Activated CD8-positive, alpha-beta T cell treated with anti-CD3 and anti-CD28 coated beads, Interleukin-2, amount 10 ng/mL, durations not matched to agents 7 days and 5 days (primary cell): Measurements from ENCODE around the gene STMN3. TPM values are rescaled to one million over a fixed set of nuclear protein-coding genes. Genes with fewer than 3 reads are reported as not detected.
"Not testable (repeated sequence)": the region's sequence is repeated elsewhere in the genome, so short reads cannot be mapped to it uniquely, and the experiment has no call there.

Experiments
- ATAC-seq: fragments of 150-1000 bp; cut with Tn5 transposase; one replicate; pipeline ENCODE4 v1.10.0; 2021; ENCODE audit warnings: moderate library complexity
- CTCF ChIA-PET: fragments of 350-600 bp; sonication (Branson Sonifier 250); formaldehyde crosslinking; loops from one replicate; lab custom pipeline; 2021; ENCODE audit warnings: antibody characterized with exemption; lab: Charles Lee
- POLR2A ChIA-PET: fragments of 350-600 bp; sonication (Branson Sonifier 250); formaldehyde crosslinking; loops from one replicate; lab custom pipeline; 2021; ENCODE audit warnings: antibody characterized with exemption; lab: Charles Lee
- DNase-seq: peaks from one replicate; pipeline ENCODE4 v3.0.0-alpha.2; 2020
- H3K27ac Mint-ChIP-seq: one replicate; pipeline ENCODE4 v1.8.0; 2021; ENCODE audit warnings: mild to moderate bottlenecking, mixed read lengths
- H3K27me3 Mint-ChIP-seq: one replicate; pipeline ENCODE4 v1.8.0; 2021; ENCODE audit warnings: low read depth, mixed read lengths
- H3K36me3 Mint-ChIP-seq: one replicate; pipeline ENCODE4 v1.8.0; 2021; ENCODE audit warnings: low read depth, mixed read lengths
- H3K4me1 Mint-ChIP-seq: one replicate; pipeline ENCODE4 v1.8.0; 2021; ENCODE audit warnings: low read depth, mixed read lengths
- H3K4me3 Mint-ChIP-seq: one replicate; pipeline ENCODE4 v1.8.0; 2021; ENCODE audit warnings: mild to moderate bottlenecking, mixed read lengths
- H3K9me3 Mint-ChIP-seq: one replicate; pipeline ENCODE4 v1.8.0; 2022; ENCODE audit warnings: mixed read lengths; ENCODE audit not compliant: insufficient read depth
- total RNA-seq, 2 experiments: library from RNA; stranded (reverse); gene quantifications; one replicate each; pipeline ENCODE4 v1.2.3, GENCODE V29; 2021

STMN3 gene
- total RNA-seq, 2 experiments from 2014 or later: 13.1 to 13.3 TPM

GRCh38 chr20:63665708-63666107, 12.5 kb upstream of the STMN3 start:
- peaks cover 28% of the 10 kb centered on the region for H3K36me3 Mint-ChIP-seq
- H3K9me3 Mint-ChIP-seq: no peaks in the 10 kb centered on the region
- ChIA-PET CTCF (interaction anchor here (1.4 kb wide), 1 partner anchor 8 kb away, joined by 3 read pairs; the partner anchor contains the start of gene RTEL1), POLR2A (no interaction called here)
- no peak overlapping the region for H3K27ac Mint-ChIP-seq
- no peak overlapping the region for H3K4me3 Mint-ChIP-seq
- ATAC-seq: no peak
- H3K4me1 Mint-ChIP-seq: no peaks in the 10 kb centered on the region
- DNase-seq: no peak
- no peaks in the 10 kb centered on the region for H3K27me3 Mint-ChIP-seq

- POLR2A ChIA-PET: no interaction called here
These were observed 11.8 kb upstream of the STMN3 start for GRCh38 chr20:63664861-63665594.

GRCh38 chr20:63664143-63664851, 11.1 kb upstream of the STMN3 start:
- ChIA-PET POLR2A (no interaction called here), CTCF (no interaction called here)
- H3K27ac Mint-ChIP-seq: no peak overlapping the region
- H3K4me1 Mint-ChIP-seq: peaks cover 6% of the 10 kb centered on the region
- ATAC-seq: no peak
- H3K9me3 Mint-ChIP-seq: no peaks in the 10 kb centered on the region
- H3K36me3 Mint-ChIP-seq: peaks cover 27% of the 10 kb centered on the region
- no peak overlapping the region for H3K4me3 Mint-ChIP-seq
- no peak for DNase-seq
- H3K27me3 Mint-ChIP-seq: no peaks in the 10 kb centered on the region

More at GRCh38 chr20:63664861-63665594, 11.8 kb upstream of the STMN3 start:
- Mint-ChIP-seq H3K4me1 (no peaks in the 10 kb centered on the region), H3K4me3 (no peak overlapping the region), H3K27ac (no peak overlapping the region), H3K27me3 (no peaks in the 10 kb centered on the region), H3K36me3 (peaks cover 29% of the 10 kb centered on the region), H3K9me3 (no peaks in the 10 kb centered on the region)
- ATAC-seq: no peak
- no peak for DNase-seq
- CTCF ChIA-PET: no interaction called here

- Mint-ChIP-seq H3K9me3 (no peaks in the 10 kb centered on the region), H3K4me3 (no peak overlapping the region), H3K4me1 (peaks cover 13% of the 10 kb centered on the region), H3K36me3 (peaks cover 23% of the 10 kb centered on the region), H3K27ac (no peak overlapping the region), H3K27me3 (no peaks in the 10 kb centered on the region)
- DNase-seq (no peak), ATAC-seq (no peak)
- CTCF ChIA-PET: no interaction called here
- POLR2A ChIA-PET: no interaction called here
These were observed 10.3 kb upstream of the STMN3 start for GRCh38 chr20:63663332-63664066.

- Mint-ChIP-seq H3K4me1 (peaks cover 19% of the 10 kb centered on the region), H3K27ac (no peak overlapping the region), H3K36me3 (peaks cover 21% of the 10 kb centered on the region), H3K9me3 (no peaks in the 10 kb centered on the region), H3K27me3 (no peaks in the 10 kb centered on the region), H3K4me3 (no peak overlapping the region)
- POLR2A ChIA-PET: no interaction called here
- ATAC-seq (no peak), DNase-seq (no peak)
- CTCF ChIA-PET: no interaction called here
These were observed 9.6 kb upstream of the STMN3 start for GRCh38 chr20:63662813-63663189.

GRCh38 chr20:63661959-63662812, 9.0 kb upstream of the STMN3 start:
- Mint-ChIP-seq H3K36me3 (peaks cover 19% of the 10 kb centered on the region), H3K27me3 (no peaks in the 10 kb centered on the region), H3K4me3 (no peak overlapping the region), H3K27ac (no peak overlapping the region), H3K9me3 (no peaks in the 10 kb centered on the region), H3K4me1 (peaks cover 24% of the 10 kb centered on the region)
- DNase-seq (no peak), ATAC-seq (no peak)
- ChIA-PET POLR2A (no interaction called here), CTCF (interaction anchor here (0.8 to 1.4 kb wide), 2 partner anchors 20 to 125 kb away, joined by 3 to 4 read pairs; partner anchors contain the start of gene PTK6)

GRCh38 chr20:63661108-63661507, 7.9 kb upstream of the STMN3 start:
- Mint-ChIP-seq H3K36me3 (peaks cover 15% of the 10 kb centered on the region), H3K9me3 (no peaks in the 10 kb centered on the region), H3K4me1 (peaks cover 28% of the 10 kb centered on the region), H3K4me3 (no peak overlapping the region), H3K27ac (no peak overlapping the region), H3K27me3 (no peaks in the 10 kb centered on the region)
- ChIA-PET CTCF (interaction anchor here (0.9 to 1.4 kb wide), 2 partner anchors 15 to 124 kb away, joined by 4 read pairs; partner anchors contain the start of gene PTK6), POLR2A (no interaction called here)
- no peak for DNase-seq
- no peak for ATAC-seq

- Mint-ChIP-seq H3K4me3 (no peak overlapping the region), H3K4me1 (peaks cover 28% of the 10 kb centered on the region), H3K27me3 (no peaks in the 10 kb centered on the region), H3K9me3 (no peaks in the 10 kb centered on the region), H3K36me3 (peaks cover 11% of the 10 kb centered on the region), H3K27ac (no peak overlapping the region)
- CTCF ChIA-PET: no interaction called here
- POLR2A ChIA-PET: no interaction called here
- ATAC-seq (no peak), DNase-seq (no peak)
These were observed 7.4 kb upstream of the STMN3 start for GRCh38 chr20:63660622-63661021.

GRCh38 chr20:63660174-63660573, 7.0 kb upstream of the STMN3 start:
- Mint-ChIP-seq H3K4me3 (peak overlapping the region; percentile 97), H3K4me1 (peaks cover 28% of the 10 kb centered on the region), H3K36me3 (peaks cover 11% of the 10 kb centered on the region)
- CTCF ChIA-PET, POLR2A ChIA-PET, H3K27me3 Mint-ChIP-seq, H3K9me3 Mint-ChIP-seq, H3K27ac Mint-ChIP-seq, DNase-seq, ATAC-seq: not testable (repeated sequence)

- no peak for DNase-seq
- Mint-ChIP-seq H3K27me3 (no peaks in the 10 kb centered on the region), H3K4me3 (peak overlapping the region; percentile 97), H3K36me3 (peaks cover 11% of the 10 kb centered on the region), H3K4me1 (peaks cover 33% of the 10 kb centered on the region), H3K27ac (no peak overlapping the region), H3K9me3 (no peaks in the 10 kb centered on the region)
- ATAC-seq: no peak
- CTCF ChIA-PET: no interaction called here
- POLR2A ChIA-PET: no interaction called here
These were observed 6.1 kb upstream of the STMN3 start for GRCh38 chr20:63659370-63659769.

- H3K4me3 Mint-ChIP-seq: peak overlapping the region; percentile 97
- DNase-seq (no peak), ATAC-seq (peak; percentile 21)
- peak overlapping the region; percentile 94 for H3K27ac Mint-ChIP-seq
- H3K9me3 Mint-ChIP-seq: no peaks in the 10 kb centered on the region
- H3K27me3 Mint-ChIP-seq: no peaks in the 10 kb centered on the region
- CTCF ChIA-PET: interaction anchor here (0.7 to 1.8 kb wide), 9 partner anchors 8 to 462 kb away, joined by 3 to 18 read pairs (median 4); partner anchors contain the start of genes ARFRP1, GMEB2, PPDPF and PTK6
- H3K36me3 Mint-ChIP-seq: peaks cover 11% of the 10 kb centered on the region
- POLR2A ChIA-PET: interaction anchor here (0.7 to 1.5 kb wide), 11 partner anchors 13 to 206 kb away, joined by 3 to 19 read pairs (median 3); partner anchors contain the start of genes ARFRP1, GMEB2, HELZ2 and TPD52L2
- peaks cover 39% of the 10 kb centered on the region for H3K4me1 Mint-ChIP-seq
These were observed 5.5 kb upstream of the STMN3 start for GRCh38 chr20:63658749-63659187.
